HepG2 (cell line): ENCODE results near the gene HCRT. TPM values are rescaled to one million over a fixed set of nuclear protein-coding genes. Genes with fewer than 3 reads are reported as not detected.

Source experiments
- AHDC1 ChIP-seq: sonication (generic); formaldehyde crosslinking; IDR thresholded peaks from 2 replicates; pipeline ENCODE4 v1.5.1; 2020; ENCODE audit warnings: mild to moderate bottlenecking, missing genetic modification reagents, borderline replicate concordance
- ATAD3A ChIP-seq: sonication (generic); formaldehyde crosslinking; IDR thresholded peaks from 2 replicates; pipeline ENCODE4 v1.4.0; 2020; ENCODE audit warnings: missing genetic modification reagents
- CENPT ChIP-seq: sonication (generic); formaldehyde crosslinking; IDR thresholded peaks from 2 replicates; pipeline ENCODE4 v1.8.0; 2022; ENCODE audit warnings: low read depth, mild to moderate bottlenecking, moderate library complexity, missing genetic modification reagents
- CHD4 ChIP-seq: fragments of 200-600 bp; sonication (generic); IDR thresholded peaks from 2 replicates; pipeline ENCODE4 v1.7.0; 2017; ENCODE audit warnings: mild to moderate bottlenecking, low read length, borderline replicate concordance
- DMTF1 ChIP-seq: sonication (generic); formaldehyde crosslinking; IDR thresholded peaks from 2 replicates; pipeline ENCODE4 v1.4.0; 2020; ENCODE audit warnings: mild to moderate bottlenecking, missing genetic modification reagents
- HOXA7 ChIP-seq: sonication (generic); formaldehyde crosslinking; IDR thresholded peaks from 2 replicates; pipeline ENCODE4 v1.8.1; 2022; ENCODE audit warnings: mild to moderate bottlenecking, missing genetic modification reagents, moderate library complexity
- ZNF713 ChIP-seq: sonication (generic); formaldehyde crosslinking; IDR thresholded peaks from 2 replicates; pipeline ENCODE4 v1.4.0; 2020; ENCODE audit warnings: mild to moderate bottlenecking, missing genetic modification reagents
- ZNF776 ChIP-seq: sonication (generic); formaldehyde crosslinking; IDR thresholded peaks from 2 replicates; pipeline ENCODE4 v1.4.0; 2020; ENCODE audit warnings: mild to moderate bottlenecking, missing genetic modification reagents
- ZNF784 ChIP-seq: sonication (generic); formaldehyde crosslinking; IDR thresholded peaks from 2 replicates; pipeline ENCODE4 v1.5.1; 2020; ENCODE audit warnings: missing genetic modification reagents, mild to moderate bottlenecking, borderline replicate concordance
- ZSCAN12 ChIP-seq: sonication (generic); formaldehyde crosslinking; IDR thresholded peaks from 2 replicates; pipeline ENCODE4 v1.9.0; 2021; ENCODE audit warnings: mild to moderate bottlenecking, missing genetic modification reagents
- polyA plus RNA-seq, 8 experiments: library from polyadenylated mRNA; depleted of rRNA in 3 of 8; stranded (reverse) in 7 of 8; unstranded in 1 of 8; fragments of >200 nt; fragmentation: Illumina TruSeq in 4 of 8; extraction: Trizol in 4 of 8; gene quantifications; 2 replicates each; pipeline versions ENCODE4 v1.2.1 to v1.2.3, GENCODE V29; 2011 to 2016; ENCODE audit warnings: low read depth in 4 of 8, missing spikeins in 1 of 8, mixed read lengths in 1 of 8; ENCODE audit not compliant: insufficient read depth in 1 of 8
- total RNA-seq, 5 experiments: library from RNA; depleted of rRNA; stranded (reverse); fragments of >200 nt; fragmentation: Illumina TruSeq; extraction: Trizol; gene quantifications; 2 replicates each; pipeline ENCODE4 v1.2.3, GENCODE V29; 2016; ENCODE audit warnings: low read depth in 1 of 5

HCRT gene
- total and polyA plus RNA-seq, 2 of the 13 experiments (the other 11 are each of a cell fraction or from before 2014, with no cell fraction given) = not detected

GRCh38 chr17:42135664-42136653 is 49.3 kb downstream of the HCRT start (continued):
- peak; percentile 69; the same call in 1 of the 2 replicates for TF ChIP-seq AHDC1 (CRISPR knock-in tag)
- TF ChIP-seq CENPT = no peak
- no peak for TF ChIP-seq ZNF784
- no peak for TF ChIP-seq ZNF713 (CRISPR knock-in tag)
- no peak for TF ChIP-seq HOXA7 (CRISPR knock-in tag)
- TF ChIP-seq ZSCAN12 = no peak
- TF ChIP-seq ATAD3A (CRISPR knock-in tag) = no peak
- no peak for TF ChIP-seq ZNF776 (CRISPR knock-in tag)
- TF ChIP-seq CHD4 = no peak
- no peak for TF ChIP-seq DMTF1 (CRISPR knock-in tag)
